GM12873 (cell line): ENCODE data around the gene TARBP2.

Experiments used
- CTCF ChIP-seq: IDR thresholded peaks from 2 replicates; pipeline ENCODE4 v1.5.1; 2012; ENCODE audit warnings: low read depth, mild to moderate bottlenecking, moderate library complexity, low read length, control low read depth; ENCODE audit not compliant: insufficient read depth; ENCODE audit errors: missing control alignments

TARBP2 gene

GRCh38 chr12:53492188-53492587 lies 8.9 kb upstream of the TARBP2 start:
- TF ChIP-seq CTCF, result no peak

- TF ChIP-seq CTCF, result no peak
Observed at GRCh38 chr12:53492830-53493609, 8.1 kb upstream of the TARBP2 start.

- no peak for TF ChIP-seq CTCF
Observed at GRCh38 chr12:53493610-53494391, 7.3 kb upstream of the TARBP2 start.

- no peak for TF ChIP-seq CTCF
Observed at GRCh38 chr12:53495903-53496751, 5.0 kb upstream of the TARBP2 start.

- TF ChIP-seq CTCF, result no peak
Observed at GRCh38 chr12:53496752-53497032, 4.4 kb upstream of the TARBP2 start.

- TF ChIP-seq CTCF, result no peak
Observed at GRCh38 chr12:53497461-53497860, 3.6 kb upstream of the TARBP2 start.

GRCh38 chr12:53498235-53498630 lies 2.9 kb upstream of the TARBP2 start:
- no peak for TF ChIP-seq CTCF
